Neutrophil (primary cell): ENCODE results near the gene KMT5C.

ENCODE experiments used
- H3K27ac ChIP-seq: fragments of 200-600 bp; sonication (generic); 2 replicates; pipeline ENCODE4 v1.5.1; 2016; ENCODE audit warnings: mild to moderate bottlenecking, moderate library complexity
- H3K27me3 ChIP-seq: fragments of 200-600 bp; sonication (generic); 2 replicates; pipeline ENCODE4 v1.6.0; 2016; ENCODE audit warnings: mild to moderate bottlenecking
- H3K36me3 ChIP-seq: fragments of 200-600 bp; sonication (generic); 2 replicates; pipeline ENCODE4 v1.5.1; 2017
- H3K4me1 ChIP-seq, 2 experiments: fragments of 200-600 bp in 1 of 2; sonication (generic) in 1 of 2; 1 replicate in 1 of 2; 2 replicates in 1 of 2; pipeline versions ENCODE4 v1.5.1 to v1.6.1; 2013 to 2016; ENCODE audit warnings: low read depth in 1 of 2, low read length in 1 of 2, mild to moderate bottlenecking in 1 of 2, moderate library complexity in 1 of 2; ENCODE audit not compliant: control insufficient read depth in 1 of 2, insufficient read depth in 1 of 2
- H3K4me3 ChIP-seq, 2 experiments: fragments of 200-600 bp in 1 of 2; sonication (generic) in 1 of 2; 1 replicate in 1 of 2; 2 replicates in 1 of 2; pipeline ENCODE4 v1.5.1; 2013 to 2016; ENCODE audit warnings: low read depth in 1 of 2, low read length in 1 of 2, mild to moderate bottlenecking in 1 of 2, moderate library complexity in 1 of 2
- H3K9me3 ChIP-seq: fragments of 200-600 bp; sonication (generic); 2 replicates; pipeline ENCODE4 v1.5.1; 2016
- TF ChIP-seq, protein P1 (sequence below): fragments of 200-600 bp; sonication (generic); IDR thresholded peaks from 2 replicates; pipeline ENCODE4 v1.5.1; 2016; ENCODE audit warnings: antibody characterized with exemption

The KMT5C gene

DNA sequence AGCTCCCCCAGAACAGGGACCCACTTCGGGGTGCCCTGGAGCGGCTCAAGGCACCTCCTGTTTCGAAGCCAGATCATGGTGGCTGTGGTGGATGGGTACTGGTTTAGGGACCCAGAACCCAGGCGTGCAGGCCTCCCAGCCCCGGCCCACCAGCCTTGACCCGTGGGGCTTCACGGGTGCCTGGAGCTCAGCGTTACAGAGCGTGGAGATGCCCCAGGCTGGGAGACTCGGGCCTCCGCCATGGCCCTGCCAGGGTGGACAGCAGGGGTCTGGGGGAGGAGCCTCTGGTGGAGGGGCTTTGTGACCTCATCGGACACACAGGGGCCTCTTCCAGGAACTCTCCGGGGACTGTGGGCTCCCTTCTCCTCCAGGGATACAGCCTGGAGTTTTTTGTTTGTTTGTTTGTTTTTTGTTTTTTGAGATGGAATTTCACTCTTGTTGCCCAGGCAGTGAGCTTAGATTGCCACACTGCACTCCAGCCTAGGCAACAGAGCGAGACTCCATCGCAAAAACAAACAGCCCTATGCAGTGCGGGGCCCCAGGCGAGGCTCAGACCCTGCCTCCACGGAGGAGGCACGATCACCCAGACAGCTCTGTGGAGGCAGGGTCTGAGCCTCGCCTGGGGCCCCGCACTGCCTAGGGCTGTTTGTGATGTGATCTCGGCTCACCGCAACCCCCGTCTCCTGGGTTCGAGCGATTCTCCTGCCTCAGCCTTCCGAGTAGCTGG lies 23.5 kb downstream of the KMT5C start, which contains the start of gene GARIN5B:
Gene GARIN5B, minus strand, starts transcription at position 271 of the 727 bp plus-strand sequence. Its CDS starts 194 bp downstream, at position 77.
- TF ChIP-seq, protein P1, sequence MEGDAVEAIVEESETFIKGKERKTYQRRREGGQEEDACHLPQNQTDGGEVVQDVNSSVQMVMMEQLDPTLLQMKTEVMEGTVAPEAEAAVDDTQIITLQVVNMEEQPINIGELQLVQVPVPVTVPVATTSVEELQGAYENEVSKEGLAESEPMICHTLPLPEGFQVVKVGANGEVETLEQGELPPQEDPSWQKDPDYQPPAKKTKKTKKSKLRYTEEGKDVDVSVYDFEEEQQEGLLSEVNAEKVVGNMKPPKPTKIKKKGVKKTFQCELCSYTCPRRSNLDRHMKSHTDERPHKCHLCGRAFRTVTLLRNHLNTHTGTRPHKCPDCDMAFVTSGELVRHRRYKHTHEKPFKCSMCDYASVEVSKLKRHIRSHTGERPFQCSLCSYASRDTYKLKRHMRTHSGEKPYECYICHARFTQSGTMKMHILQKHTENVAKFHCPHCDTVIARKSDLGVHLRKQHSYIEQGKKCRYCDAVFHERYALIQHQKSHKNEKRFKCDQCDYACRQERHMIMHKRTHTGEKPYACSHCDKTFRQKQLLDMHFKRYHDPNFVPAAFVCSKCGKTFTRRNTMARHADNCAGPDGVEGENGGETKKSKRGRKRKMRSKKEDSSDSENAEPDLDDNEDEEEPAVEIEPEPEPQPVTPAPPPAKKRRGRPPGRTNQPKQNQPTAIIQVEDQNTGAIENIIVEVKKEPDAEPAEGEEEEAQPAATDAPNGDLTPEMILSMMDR: no peak
- H3K27me3 ChIP-seq: peaks cover 39% of the 10 kb centered on the region
- H3K27ac ChIP-seq: no peak within 1 kb of the TSS
- H3K4me3 ChIP-seq: no peak within 1 kb of the TSS
- H3K9me3 ChIP-seq: no peaks in the 10 kb centered on the region
- no peaks in the 10 kb centered on the region for H3K36me3 ChIP-seq
- no peaks in the 10 kb centered on the region for H3K4me1 ChIP-seq

DNA sequence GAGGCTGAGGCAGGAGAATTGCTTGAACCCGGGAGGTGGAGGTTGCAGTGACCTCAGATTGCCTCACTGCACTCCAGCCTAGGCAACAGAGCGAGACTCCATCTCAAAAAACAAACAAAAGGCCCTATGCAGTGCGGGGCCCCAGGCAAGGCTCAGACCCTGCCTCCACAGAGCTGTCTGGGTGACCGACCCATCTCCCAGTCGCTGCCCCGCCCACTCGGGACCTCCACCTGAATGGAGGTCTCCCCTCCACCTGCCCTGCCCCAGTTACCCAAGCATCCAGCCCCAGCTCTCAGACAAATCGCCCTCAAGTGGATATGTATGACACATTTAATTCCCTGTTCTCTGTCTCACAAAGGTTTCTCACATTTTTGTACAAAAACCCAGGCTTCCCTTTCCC lies 25.6 kb downstream of the KMT5C start:
- Histone ChIP-seq H3K4me3 (no peak overlapping the region), H3K9me3 (no peaks in the 10 kb centered on the region), H3K27me3 (peaks cover 54% of the 10 kb centered on the region), H3K36me3 (no peaks in the 10 kb centered on the region), H3K4me1 (no peaks in the 10 kb centered on the region), H3K27ac (no peak overlapping the region)
- TF ChIP-seq, protein P1: no peak

DNA sequence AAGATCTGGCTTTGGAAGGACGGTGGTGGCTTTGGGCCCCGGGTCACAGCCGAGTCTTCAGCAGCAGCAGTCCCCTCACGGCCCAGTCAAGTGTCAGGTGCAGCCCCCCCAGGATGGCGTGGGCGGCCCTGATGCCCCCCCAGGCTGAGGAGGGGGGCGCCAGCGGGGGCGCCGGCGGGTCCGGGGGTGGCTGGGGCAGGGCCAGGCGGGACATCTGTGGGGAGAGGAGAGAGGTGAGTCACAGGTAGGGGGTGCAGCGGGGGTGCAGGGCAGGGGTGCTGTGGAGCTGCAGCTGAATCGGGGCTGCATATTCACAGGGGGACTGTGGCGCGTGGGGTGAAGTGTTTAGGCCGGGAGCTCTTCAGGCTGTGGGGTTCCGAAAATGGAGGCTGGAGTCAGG lies 26.3 kb downstream of the KMT5C start:
- Histone ChIP-seq H3K36me3 (no peaks in the 10 kb centered on the region), H3K4me1 (no peaks in the 10 kb centered on the region), H3K27me3 (peaks cover 62% of the 10 kb centered on the region), H3K9me3 (no peaks in the 10 kb centered on the region), H3K4me3 (no peak overlapping the region), H3K27ac (no peak overlapping the region)
- TF ChIP-seq, protein P1: no peak

DNA sequence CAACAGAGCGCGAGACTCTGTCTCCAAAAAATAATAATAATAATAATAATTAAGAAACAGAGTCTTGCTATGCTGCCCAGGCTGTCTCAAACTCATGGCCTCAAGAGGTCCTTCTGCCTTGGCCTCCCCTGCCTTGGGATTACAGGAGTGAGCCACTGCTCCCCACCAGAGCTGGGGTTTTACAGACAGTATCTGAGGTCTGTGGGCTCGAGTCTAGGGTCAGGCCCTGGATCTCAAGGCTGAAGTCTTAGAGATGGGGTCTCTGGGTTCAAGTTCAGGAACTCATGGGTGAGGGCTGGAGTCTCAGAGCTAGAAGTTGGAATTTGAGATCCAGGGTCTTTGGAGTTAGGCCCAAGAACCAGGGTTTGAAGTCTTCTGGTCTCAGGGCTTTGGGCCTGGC lies 27.1 kb downstream of the KMT5C start:
- peaks cover 70% of the 10 kb centered on the region for H3K27me3 ChIP-seq
- no peaks in the 10 kb centered on the region for H3K36me3 ChIP-seq
- TF ChIP-seq, protein P1: no peak
- no peaks in the 10 kb centered on the region for H3K4me1 ChIP-seq
- no peaks in the 10 kb centered on the region for H3K9me3 ChIP-seq
- no peak overlapping the region for H3K4me3 ChIP-seq
- H3K27ac ChIP-seq: no peak overlapping the region

DNA sequence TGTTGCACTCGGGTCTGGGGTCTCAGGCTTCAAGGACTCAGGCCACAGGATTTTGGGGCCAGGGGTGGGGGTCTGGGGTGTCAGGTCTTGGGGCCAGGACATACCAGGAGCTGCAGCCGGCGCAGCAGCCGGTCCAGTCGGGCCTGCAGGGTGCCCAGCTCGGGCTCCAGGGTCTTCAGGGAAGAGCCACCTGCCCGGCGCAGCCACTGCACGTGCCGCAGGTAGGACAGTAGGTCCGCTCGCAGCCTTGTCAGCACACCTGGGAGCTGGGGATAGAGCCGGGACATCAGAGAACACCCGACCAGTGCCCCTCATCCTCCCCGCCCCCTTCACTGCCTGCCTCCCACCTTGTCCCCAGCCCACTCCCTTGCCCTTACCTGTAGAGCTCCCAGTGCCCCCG lies 28.4 kb downstream of the KMT5C start:
- peaks cover 83% of the 10 kb centered on the region for H3K27me3 ChIP-seq
- H3K4me3 ChIP-seq: no peak overlapping the region
- no peaks in the 10 kb centered on the region for H3K4me1 ChIP-seq
- no peaks in the 10 kb centered on the region for H3K9me3 ChIP-seq
- no peaks in the 10 kb centered on the region for H3K36me3 ChIP-seq
- TF ChIP-seq, protein P1: no peak
- H3K27ac ChIP-seq: no peak overlapping the region
